Measurements from ENCODE around the gene DEFB124.

DEFB124 gene

GRCh38 chr20:31517373-31517772 lies 42.4 kb upstream of the DEFB124 start:
- H3K27ac ChIP-seq (ENCODE audit: low read length) = no peak overlapping the region
- H3K4me1 ChIP-seq (ENCODE audit: low read length) = peaks cover 14% of the 10 kb centered on the region
- peaks cover 81% of the 10 kb centered on the region for H3K79me2 ChIP-seq (ENCODE audit: low read length)
- no peaks in the 10 kb centered on the region for H3K27me3 ChIP-seq (ENCODE audit: low read depth, low read length)
- no peak overlapping the region for H3K4me2 ChIP-seq (ENCODE audit: low read length)
- no peaks in the 10 kb centered on the region for H3K9me3 ChIP-seq (ENCODE audit: insufficient read depth, low read length)
- TF ChIP-seq EZH2phosphoT487 (IDR thresholded peaks at IDR 0.05; ENCODE audit: low read depth) (no peak), CTCF (IDR thresholded peaks at IDR 0.05; ENCODE audit: low read depth, low read length) (0 out of 2 replicates have a peak, but pooled peaks have one; percentile 3)
- H2AFZ ChIP-seq (ENCODE audit: low read depth, low read length) = no peak overlapping the region
- H3K9ac ChIP-seq (ENCODE audit: low read length) = no peak overlapping the region
- no peak overlapping the region for H3K4me3 ChIP-seq (ENCODE audit: low read length)
- peaks cover 55% of the 10 kb centered on the region for H3K36me3 ChIP-seq (replicated peaks; ENCODE audit: low read depth, low read length)
- peaks cover 57% of the 10 kb centered on the region for H4K20me1 ChIP-seq (ENCODE audit: insufficient read depth, low read length)

- H3K27me3 ChIP-seq (ENCODE audit: low read depth, low read length) = no peaks in the 10 kb centered on the region
- H3K4me2 ChIP-seq (ENCODE audit: low read length) = no peak overlapping the region
- H3K79me2 ChIP-seq (ENCODE audit: low read length) = peaks cover 74% of the 10 kb centered on the region
- H3K4me1 ChIP-seq (ENCODE audit: low read length) = peaks cover 14% of the 10 kb centered on the region
- H3K27ac ChIP-seq (ENCODE audit: low read length) = no peak overlapping the region
- H3K9ac ChIP-seq (ENCODE audit: low read length) = no peak overlapping the region
- no peaks in the 10 kb centered on the region for H3K9me3 ChIP-seq (ENCODE audit: insufficient read depth, low read length)
- no peak overlapping the region for H3K4me3 ChIP-seq (ENCODE audit: low read length)
- H4K20me1 ChIP-seq (ENCODE audit: insufficient read depth, low read length) = peaks cover 52% of the 10 kb centered on the region
- peaks cover 50% of the 10 kb centered on the region for H3K36me3 ChIP-seq (replicated peaks; ENCODE audit: low read depth, low read length)
- no peak for TF ChIP-seq EZH2phosphoT487 (IDR thresholded peaks at IDR 0.05; ENCODE audit: low read depth)
- no peak overlapping the region for H2AFZ ChIP-seq (ENCODE audit: low read depth, low read length)
Measured at GRCh38 chr20:31516651-31517050, 41.7 kb upstream of the DEFB124 start.

- Histone ChIP-seq H3K9ac (ENCODE audit: low read length) (no peak overlapping the region), H3K27ac (ENCODE audit: low read length) (no peak overlapping the region), H3K4me1 (ENCODE audit: low read length) (peaks cover 14% of the 10 kb centered on the region), H3K36me3 (replicated peaks; ENCODE audit: low read depth, low read length) (peaks cover 47% of the 10 kb centered on the region), H3K79me2 (ENCODE audit: low read length) (peaks cover 69% of the 10 kb centered on the region), H3K9me3 (ENCODE audit: insufficient read depth, low read length) (no peaks in the 10 kb centered on the region), H3K4me2 (ENCODE audit: low read length) (peak overlapping the region; percentile 99), H3K27me3 (ENCODE audit: low read depth, low read length) (no peaks in the 10 kb centered on the region), H2AFZ (ENCODE audit: low read depth, low read length) (no peak overlapping the region), H3K4me3 (ENCODE audit: low read length) (peak overlapping the region; percentile 83; the same call in 1 of the 2 replicates), H4K20me1 (ENCODE audit: insufficient read depth, low read length) (peaks cover 48% of the 10 kb centered on the region)
- TF ChIP-seq EZH2phosphoT487 (IDR thresholded peaks at IDR 0.05; ENCODE audit: low read depth) = no peak
- no peak for TF ChIP-seq CTCF (IDR thresholded peaks at IDR 0.05; ENCODE audit: low read depth, low read length)
Measured at GRCh38 chr20:31516166-31516565, 41.2 kb upstream of the DEFB124 start.

- peaks cover 14% of the 10 kb centered on the region for H3K4me1 ChIP-seq (ENCODE audit: low read length)
- H3K27me3 ChIP-seq (ENCODE audit: low read depth, low read length) = no peaks in the 10 kb centered on the region
- H3K9ac ChIP-seq (ENCODE audit: low read length) = peak overlapping the region; percentile 90
- 0 out of 2 replicates have a peak overlapping the region, but pooled peaks have one; percentile 38 for H3K27ac ChIP-seq (ENCODE audit: low read length)
- peak overlapping the region; percentile 83 for H3K4me3 ChIP-seq (ENCODE audit: low read length)
- peak overlapping the region; percentile 99 for H3K4me2 ChIP-seq (ENCODE audit: low read length)
- H3K36me3 ChIP-seq (replicated peaks; ENCODE audit: low read depth, low read length) = peaks cover 43% of the 10 kb centered on the region
- no peaks in the 10 kb centered on the region for H3K9me3 ChIP-seq (ENCODE audit: insufficient read depth, low read length)
- peaks cover 65% of the 10 kb centered on the region for H3K79me2 ChIP-seq (ENCODE audit: low read length)
- no peak overlapping the region for H2AFZ ChIP-seq (ENCODE audit: low read depth, low read length)
- peaks cover 44% of the 10 kb centered on the region for H4K20me1 ChIP-seq (ENCODE audit: insufficient read depth, low read length)
- no peak for TF ChIP-seq CTCF (IDR thresholded peaks at IDR 0.05; ENCODE audit: low read depth, low read length)
Measured at GRCh38 chr20:31515775-31516107, 40.8 kb upstream of the DEFB124 start.
